Measurements from ENCODE around the gene FCHSD2. TPM values are rescaled to one million over a fixed set of nuclear protein-coding genes. Genes with fewer than 3 reads are reported as not detected.

The FCHSD2 gene
- total RNA-seq, 6 donors from 2014 or later = 22.5 to 55.6 (median 42.7) TPM

DNA sequence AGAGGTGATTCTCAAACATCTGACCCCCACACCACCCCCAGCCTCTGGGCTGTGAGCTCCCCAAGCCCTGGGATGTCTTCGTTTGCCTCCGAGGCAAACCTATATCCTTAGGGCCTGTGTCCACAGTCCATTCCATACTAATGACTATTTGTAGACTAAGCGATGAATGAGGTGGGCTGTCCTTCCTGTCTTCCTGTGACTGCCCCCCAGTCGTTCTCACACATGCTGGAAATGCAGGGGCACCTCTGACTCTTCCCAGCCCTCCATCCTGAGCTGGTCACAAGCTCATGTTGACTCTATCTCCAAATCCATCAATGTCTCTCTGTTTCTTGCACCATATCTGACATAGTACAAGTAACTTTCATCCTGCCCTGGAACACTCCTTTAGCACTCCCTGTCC lies 323.1 kb downstream of the FCHSD2 start:
- no peak overlapping the region for H3K4me3 ChIP-seq
- no peak overlapping the region for H3K27ac ChIP-seq
- TF ChIP-seq POLR2AphosphoS5 (IDR thresholded peaks at IDR 0.05) (no peak), POLR2A (IDR thresholded peaks at IDR 0.05) (no peak), EP300 (IDR thresholded peaks at IDR 0.05) (no peak)
- TF ChIP-seq, protein P1, sequence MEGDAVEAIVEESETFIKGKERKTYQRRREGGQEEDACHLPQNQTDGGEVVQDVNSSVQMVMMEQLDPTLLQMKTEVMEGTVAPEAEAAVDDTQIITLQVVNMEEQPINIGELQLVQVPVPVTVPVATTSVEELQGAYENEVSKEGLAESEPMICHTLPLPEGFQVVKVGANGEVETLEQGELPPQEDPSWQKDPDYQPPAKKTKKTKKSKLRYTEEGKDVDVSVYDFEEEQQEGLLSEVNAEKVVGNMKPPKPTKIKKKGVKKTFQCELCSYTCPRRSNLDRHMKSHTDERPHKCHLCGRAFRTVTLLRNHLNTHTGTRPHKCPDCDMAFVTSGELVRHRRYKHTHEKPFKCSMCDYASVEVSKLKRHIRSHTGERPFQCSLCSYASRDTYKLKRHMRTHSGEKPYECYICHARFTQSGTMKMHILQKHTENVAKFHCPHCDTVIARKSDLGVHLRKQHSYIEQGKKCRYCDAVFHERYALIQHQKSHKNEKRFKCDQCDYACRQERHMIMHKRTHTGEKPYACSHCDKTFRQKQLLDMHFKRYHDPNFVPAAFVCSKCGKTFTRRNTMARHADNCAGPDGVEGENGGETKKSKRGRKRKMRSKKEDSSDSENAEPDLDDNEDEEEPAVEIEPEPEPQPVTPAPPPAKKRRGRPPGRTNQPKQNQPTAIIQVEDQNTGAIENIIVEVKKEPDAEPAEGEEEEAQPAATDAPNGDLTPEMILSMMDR (IDR thresholded peaks at IDR 0.05) = no peak
- H3K27me3 ChIP-seq = no peaks in the 10 kb centered on the region
- ATAC-seq (ENCODE audit: low FRiP score in 2 of 2) (no peak), DNase-seq (no peak)
- WGBS, 2 donors = 79 to 82% methylated on average over 4 of the region's 4 CpGs
- H3K36me3 ChIP-seq = peaks cover 10 to 34% (median 19%) of the 10 kb centered on the region in 4 donors
- H3K9me3 ChIP-seq = no peaks in the 10 kb centered on the region
- H3K4me1 ChIP-seq = peaks cover 26 to 41% (median 35%) of the 10 kb centered on the region in 4 donors

DNA sequence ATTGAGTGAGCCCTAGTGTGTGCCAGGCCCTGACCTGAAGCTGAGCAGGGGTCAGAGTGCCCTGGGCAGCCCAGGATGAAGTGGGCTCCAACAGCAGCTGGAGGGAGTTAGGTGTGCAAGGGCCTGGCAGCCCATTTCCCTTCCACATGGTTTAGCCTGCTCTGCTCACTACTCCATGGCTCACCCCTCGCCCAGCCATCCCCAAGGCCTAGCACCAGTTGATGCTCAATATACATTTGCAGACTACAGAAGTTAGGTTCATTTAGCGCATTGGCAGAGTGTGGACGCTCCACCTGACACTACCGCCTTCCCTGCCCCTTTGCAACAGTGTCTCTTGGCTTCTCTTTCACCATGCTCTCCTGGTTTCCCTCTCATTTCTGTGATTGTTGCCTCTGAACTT lies 324.2 kb downstream of the FCHSD2 start:
- H3K4me3 ChIP-seq = no peak overlapping the region
- peaks cover 10 to 34% (median 18%) of the 10 kb centered on the region in 4 donors for H3K36me3 ChIP-seq
- H3K27me3 ChIP-seq = no peaks in the 10 kb centered on the region
- H3K27ac ChIP-seq = no peak overlapping the region
- no peak for DNase-seq
- no peak for TF ChIP-seq POLR2A (IDR thresholded peaks at IDR 0.05)
- TF ChIP-seq EP300 (IDR thresholded peaks at IDR 0.05) = no peak
- TF ChIP-seq, protein P1 (IDR thresholded peaks at IDR 0.05) = no peak
- TF ChIP-seq POLR2AphosphoS5 (IDR thresholded peaks at IDR 0.05) = no peak
- WGBS, 2 donors = 82 to 100% methylated on average over 4 of the region's 4 CpGs
- H3K9me3 ChIP-seq = no peaks in the 10 kb centered on the region
- ATAC-seq (ENCODE audit: low FRiP score in 2 of 2) = no peak
- peaks cover 33 to 50% (median 41%) of the 10 kb centered on the region in 4 donors for H3K4me1 ChIP-seq

DNA sequence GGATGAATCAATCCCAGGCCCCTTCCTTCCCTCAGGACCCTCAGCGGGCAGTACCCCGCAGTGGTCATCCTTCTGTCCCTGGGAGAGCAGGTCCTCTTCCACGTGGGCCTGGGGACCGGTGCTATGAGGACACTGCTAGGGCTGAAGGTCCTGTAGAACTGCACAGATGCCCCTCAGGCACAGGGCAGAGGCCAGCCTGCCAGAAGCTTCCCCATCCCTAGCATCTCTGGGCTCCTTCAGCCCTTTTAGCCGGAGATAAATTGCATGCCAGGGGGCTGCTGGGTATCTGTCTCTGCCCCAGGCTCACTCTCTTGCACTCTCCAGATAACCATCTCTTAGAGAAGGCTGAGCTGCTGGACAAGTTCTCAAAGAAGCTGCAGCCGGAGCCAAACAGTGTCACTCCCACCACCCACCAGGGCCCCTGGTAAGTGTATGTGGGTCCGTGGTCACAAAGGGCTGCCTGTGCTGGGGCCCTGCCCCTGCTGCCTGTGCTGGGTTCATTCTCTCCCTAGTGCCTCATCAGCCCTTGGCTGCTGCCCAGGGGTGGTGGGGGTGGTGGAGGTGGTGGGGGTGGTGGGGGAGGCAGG lies 325.6 kb downstream of the FCHSD2 start:
- Histone ChIP-seq H3K9me3 (no peaks in the 10 kb centered on the region), H3K4me3 (peak overlapping the region in 2 of 4 donors; percentile 74 to 88), H3K36me3 (peaks cover 10 to 34% (median 17%) of the 10 kb centered on the region in 4 donors), H3K27me3 (no peaks in the 10 kb centered on the region), H3K27ac (peak overlapping the region in 3 of 4 donors; percentile 97 to 98 (median 97)), H3K4me1 (peaks cover 35 to 53% (median 42%) of the 10 kb centered on the region in 4 donors)
- 60 to 68% methylated on average over 1 to 7 of the region's 7 CpGs for WGBS, 2 donors
- TF ChIP-seq EP300 (IDR thresholded peaks at IDR 0.05) (no peak), POLR2A (IDR thresholded peaks at IDR 0.05) (no peak), POLR2AphosphoS5 (IDR thresholded peaks at IDR 0.05) (no peak)
- TF ChIP-seq, protein P1 (IDR thresholded peaks at IDR 0.05) = no peak
- no peak for DNase-seq
- ATAC-seq (ENCODE audit: low FRiP score in 2 of 2) = no peak

DNA sequence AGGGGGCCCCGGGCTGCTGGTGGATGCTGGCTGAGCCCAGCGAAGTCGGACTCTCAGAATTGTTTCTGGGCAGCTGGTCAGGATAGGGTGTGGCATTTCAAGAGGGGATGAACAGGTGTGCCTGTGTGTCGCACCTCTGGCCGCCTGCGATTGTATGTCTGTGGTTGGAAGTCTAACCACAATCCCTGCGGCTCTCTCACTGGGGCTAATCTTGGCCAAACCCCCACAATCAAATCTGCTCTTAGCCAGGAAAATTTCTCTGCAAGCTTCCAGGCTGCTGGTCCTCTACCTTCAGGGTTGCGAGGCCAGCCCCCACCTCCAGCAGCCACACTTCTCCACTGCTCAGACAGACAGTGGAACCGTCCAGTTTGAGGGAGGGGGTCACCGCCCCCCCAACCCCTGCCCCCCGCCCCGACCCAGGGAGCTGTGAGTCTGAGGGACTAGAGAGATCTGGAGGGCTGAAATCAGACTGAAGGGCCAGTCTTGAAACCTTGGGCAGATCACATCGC lies 327.0 kb downstream of the FCHSD2 start:
- ATAC-seq (ENCODE audit: low FRiP score in 2 of 2) (no peak), DNase-seq (no peak)
- TF ChIP-seq POLR2A (IDR thresholded peaks at IDR 0.05) = no peak
- no peak for TF ChIP-seq EP300 (IDR thresholded peaks at IDR 0.05)
- TF ChIP-seq, protein P1 (IDR thresholded peaks at IDR 0.05) = no peak
- no peak for TF ChIP-seq POLR2AphosphoS5 (IDR thresholded peaks at IDR 0.05)
- no peaks in the 10 kb centered on the region for H3K9me3 ChIP-seq
- H3K27me3 ChIP-seq = no peaks in the 10 kb centered on the region
- H3K4me3 ChIP-seq = peak overlapping the region; percentile 74 to 88 (median 77)
- H3K36me3 ChIP-seq = peaks cover 5 to 32% (median 17%) of the 10 kb centered on the region in 4 donors
- peaks cover 30 to 58% (median 44%) of the 10 kb centered on the region in 4 donors for H3K4me1 ChIP-seq
- peak overlapping the region; percentile 96 to 98 (median 97) for H3K27ac ChIP-seq
- 0 to 19% methylated on average over 5 to 12 of the region's 13 CpGs for WGBS, 2 donors

Measured in upper lobe of left lung (tissue), 6 donors.